HepG2 (cell line): ENCODE data around the gene INHBB. TPM values are rescaled to one million over a fixed set of nuclear protein-coding genes. Genes with fewer than 3 reads are reported as not detected.
"Not testable (repeated sequence)": the region's sequence is repeated elsewhere in the genome, so short reads cannot be mapped to it uniquely, and the experiment has no call there.

Experiments used
- ATAC-seq: fragments of 200-7000 bp; cut with Tn5 transposase; 3 replicates; pipeline ENCODE4 v1.9.1; 2020; ENCODE audit warnings: mild to moderate bottlenecking, moderate library complexity
- BruUV-seq: library from RNA; stranded (reverse); fragments of 400-500 nt; replicated peaks from 2 replicates; lab custom pipeline; 2021; lab: Mats Ljungman, UMichigan
- CTCF ChIA-PET: fragments of 300-600 bp; formaldehyde crosslinking; extraction: SDS; loops from one replicate; lab custom pipeline; 2021; ENCODE audit warnings: low total read pairs, inconsistent platforms, low intra/inter-chr PET ratio; lab: Yijun Ruan, JAX
- POLR2A ChIA-PET: fragments of 350-600 bp; sonication (Branson Sonifier 250); formaldehyde crosslinking; loops from one replicate; lab custom pipeline; 2020; ENCODE audit warnings: antibody characterized with exemption, inconsistent platforms; lab: Yijun Ruan, JAX
- DNase-seq: peaks from one replicate; pipeline ENCODE4 v3.0.0-alpha.2; 2015; ENCODE audit warnings: low spot score
- FAIRE-seq: peaks from 3 replicates; lab custom pipeline; 2011; peaks lifted over from hg19 to GRCh38; lab: Jason Lieb, UNC
- H2AFZ ChIP-seq: one replicate; pipeline ENCODE4 v1.6.1; 2011; ENCODE audit warnings: low read length, inconsistent platforms
- H3K27ac ChIP-seq: fragments of 300-600 bp; 3 replicates; pipeline ENCODE4 v1.8.0; 2011; ENCODE audit warnings: mixed run types, mild to moderate bottlenecking, mixed read lengths, low read length, inconsistent platforms; ENCODE audit not compliant: insufficient read depth; ENCODE audit errors: extremely low read length
- H3K27me3 ChIP-seq, 2 experiments: fragments of 200-600 bp in 1 of 2; 2 replicates in 1 of 2; 3 replicates in 1 of 2; pipeline versions ENCODE4 v1.6.0 to v1.8.0; 2011; ENCODE audit warnings: low read length in 2 of 2, mild to moderate bottlenecking in 2 of 2, moderate library complexity in 2 of 2, inconsistent platforms in 1 of 2; ENCODE audit not compliant: insufficient read depth in 2 of 2, control insufficient read depth in 1 of 2
- H3K36me3 ChIP-seq, 2 experiments: fragments of 200-600 bp in 1 of 2; replicated peaks in 1 of 2; 2 replicates in 1 of 2; 3 replicates in 1 of 2; pipeline versions ENCODE4 v1.5.1 to v1.8.0; 2011; ENCODE audit warnings: low read length in 2 of 2, inconsistent platforms in 1 of 2; ENCODE audit not compliant: insufficient read depth in 2 of 2, control insufficient read depth in 1 of 2
- H3K4me1 ChIP-seq: 2 replicates; pipeline ENCODE4 v1.5.1; 2012; ENCODE audit warnings: low read length, inconsistent platforms; ENCODE audit not compliant: insufficient read depth
- H3K4me2 ChIP-seq: 2 replicates; pipeline ENCODE4 v1.6.0; 2011; ENCODE audit warnings: low read depth, low read length, inconsistent platforms
- H3K4me3 ChIP-seq, 3 experiments: fragments of 200-600 bp in 1 of 3; sonication (generic), shearing (Covaris generic) in 1 of 3; replicated peaks in 1 of 3; 2 replicates each; pipeline ENCODE4 v1.5.1; 2011 to 2016; ENCODE audit warnings: low read length in 3 of 3, inconsistent platforms in 2 of 3, low read depth in 2 of 3, mild to moderate bottlenecking in 2 of 3, control low read depth in 1 of 3, mixed read lengths in 1 of 3; ENCODE audit not compliant: insufficient read depth in 1 of 3
- H3K79me2 ChIP-seq: one replicate; pipeline ENCODE4 v1.6.1; 2011; ENCODE audit warnings: low read length, inconsistent platforms; ENCODE audit not compliant: insufficient read depth
- H3K9ac ChIP-seq: 2 replicates; pipeline ENCODE4 v1.6.0; 2011; ENCODE audit warnings: mild to moderate bottlenecking, low read depth, low read length, inconsistent platforms; ENCODE audit not compliant: insufficient read depth
- H3K9me3 ChIP-seq: 2 replicates; pipeline ENCODE4 v1.5.1; 2012; ENCODE audit warnings: mild to moderate bottlenecking, low read length
- H4K20me1 ChIP-seq: 2 replicates; pipeline ENCODE4 v1.6.0; 2011; ENCODE audit warnings: inconsistent platforms, mild to moderate bottlenecking, low read length, moderate library complexity; ENCODE audit not compliant: insufficient read depth
- ETV6 ChIP-seq: sonication (generic); formaldehyde crosslinking; conservative IDR thresholded peaks from 2 replicates; pipeline ENCODE4 v1.4.0; 2020; ENCODE audit warnings: missing genetic modification reagents
- FIP1L1 ChIP-seq: fragments of 200-400 bp; formaldehyde crosslinking; IDR thresholded peaks from 2 replicates; pipeline ENCODE4 v1.6.1; 2018; ENCODE audit warnings: low read depth, mild to moderate bottlenecking, low read length, moderate library complexity, borderline replicate concordance; ENCODE audit not compliant: insufficient read depth
- FOXA1 ChIP-seq, 2 experiments: fragments of 450-650 bp in 1 of 2; sonication (generic) in 1 of 2; formaldehyde crosslinking in 1 of 2; IDR thresholded peaks; 2 replicates each; pipeline versions ENCODE4 v1.4.0 to v1.6.1; 2016 to 2020; ENCODE audit warnings: missing genetic modification reagents in 1 of 2
- FOXC1 ChIP-seq: sonication (generic); formaldehyde crosslinking; IDR thresholded peaks from 2 replicates; pipeline ENCODE4 v1.8.0; 2022; ENCODE audit warnings: mild to moderate bottlenecking, missing genetic modification reagents, borderline replicate concordance
- SIN3A ChIP-seq: IDR thresholded peaks from 2 replicates; pipeline ENCODE4 v1.6.1; 2011; ENCODE audit warnings: low read depth, mild to moderate bottlenecking, control low read depth, low read length, borderline replicate concordance
- ZNF441 ChIP-seq: sonication (generic); formaldehyde crosslinking; IDR thresholded peaks from 2 replicates; pipeline ENCODE4 v1.7.0; 2021; ENCODE audit warnings: missing genetic modification reagents, borderline replicate concordance
- ZNF766 ChIP-seq: sonication (generic); formaldehyde crosslinking; IDR thresholded peaks from 2 replicates; pipeline ENCODE4 v1.5.0; 2020; ENCODE audit warnings: missing genetic modification reagents, borderline replicate concordance
- WGBS: methylation state at CpG from one replicate; pipeline ENCODE4 v1.1.6; 2017; ENCODE audit warnings: low lambda C conversion rate; 5-methylcytosine and 5-hydroxymethylcytosine counted together
- in situ Hi-C: cut with HindIII; loops from 2 replicates; pipeline ENCODE4 v1.10.0; 2017; ENCODE audit warnings: low pct_unique_long_range_greater_than_20kb; ENCODE audit not compliant: extremely low pct_ligation_motif_present
- intact Hi-C: fragments of 100-400 bp; cut with micrococcal nuclease; formaldehyde crosslinking; loops from one replicate; pipeline ENCODE4 v1.10.0; 2022; ENCODE audit not compliant: unreplicated experiment
- polyA plus RNA-seq, 8 experiments: library from polyadenylated mRNA; depleted of rRNA in 3 of 8; stranded (reverse) in 7 of 8; unstranded in 1 of 8; fragments of >200 nt; fragmentation: Illumina TruSeq in 4 of 8; extraction: Trizol in 4 of 8; gene quantifications; 2 replicates each; pipeline versions ENCODE4 v1.2.1 to v1.2.3, GENCODE V29; 2011 to 2016; ENCODE audit warnings: low read depth in 4 of 8, missing spikeins in 1 of 8, mixed read lengths in 1 of 8; ENCODE audit not compliant: insufficient read depth in 1 of 8
- total RNA-seq, 5 experiments: library from RNA; depleted of rRNA; stranded (reverse); fragments of >200 nt; fragmentation: Illumina TruSeq; extraction: Trizol; gene quantifications; 2 replicates each; pipeline ENCODE4 v1.2.3, GENCODE V29; 2016; ENCODE audit warnings: low read depth in 1 of 5
- TF ChIP-seq, protein P1 (sequence below): sonication (generic); formaldehyde crosslinking; IDR thresholded peaks from 2 replicates; pipeline ENCODE4 v1.8.0; 2022; ENCODE audit warnings: mild to moderate bottlenecking, missing genetic modification reagents

Gene INHBB
- total and polyA plus RNA-seq, 2 of the 13 experiments (the other 11 are each of a cell fraction or from before 2014, with no cell fraction given) = 0.20 to 1.7 TPM

DNA sequence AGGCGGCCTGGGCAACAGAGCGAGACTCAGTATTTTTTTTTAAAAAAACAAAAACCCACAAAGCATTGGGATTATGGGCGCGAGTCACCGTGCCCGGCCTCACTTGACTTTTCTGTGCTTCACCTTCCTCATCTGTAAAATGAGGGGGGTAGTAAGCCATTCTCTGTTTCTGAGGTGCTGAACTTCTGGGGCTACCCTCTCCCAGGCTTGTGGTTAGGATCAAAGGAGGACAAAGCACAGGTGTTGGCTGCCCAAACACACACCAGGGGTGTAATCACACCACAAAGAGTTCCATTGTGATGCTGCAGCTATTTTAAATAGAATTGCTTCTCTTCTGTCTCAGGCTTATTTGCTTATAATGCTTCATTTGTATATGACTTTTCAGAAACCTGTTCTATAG is 35.8 kb upstream of the INHBB start (continued):
- TF ChIP-seq, protein P1, sequence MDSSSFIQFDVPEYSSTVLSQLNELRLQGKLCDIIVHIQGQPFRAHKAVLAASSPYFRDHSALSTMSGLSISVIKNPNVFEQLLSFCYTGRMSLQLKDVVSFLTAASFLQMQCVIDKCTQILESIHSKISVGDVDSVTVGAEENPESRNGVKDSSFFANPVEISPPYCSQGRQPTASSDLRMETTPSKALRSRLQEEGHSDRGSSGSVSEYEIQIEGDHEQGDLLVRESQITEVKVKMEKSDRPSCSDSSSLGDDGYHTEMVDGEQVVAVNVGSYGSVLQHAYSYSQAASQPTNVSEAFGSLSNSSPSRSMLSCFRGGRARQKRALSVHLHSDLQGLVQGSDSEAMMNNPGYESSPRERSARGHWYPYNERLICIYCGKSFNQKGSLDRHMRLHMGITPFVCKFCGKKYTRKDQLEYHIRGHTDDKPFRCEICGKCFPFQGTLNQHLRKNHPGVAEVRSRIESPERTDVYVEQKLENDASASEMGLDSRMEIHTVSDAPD (CRISPR knock-in tag) = no peak
- TF ChIP-seq FOXA1 (IDR thresholded peaks at IDR 0.05) (no peak), FOXA1 (CRISPR knock-in tag; IDR thresholded peaks at IDR 0.05) (no peak), ZNF766 (CRISPR knock-in tag) (no peak), FOXC1 (CRISPR knock-in tag) (no peak), ETV6 (no peak), SIN3A (no peak), FIP1L1 (no peak), ZNF441 (CRISPR knock-in tag) (no peak)

DNA sequence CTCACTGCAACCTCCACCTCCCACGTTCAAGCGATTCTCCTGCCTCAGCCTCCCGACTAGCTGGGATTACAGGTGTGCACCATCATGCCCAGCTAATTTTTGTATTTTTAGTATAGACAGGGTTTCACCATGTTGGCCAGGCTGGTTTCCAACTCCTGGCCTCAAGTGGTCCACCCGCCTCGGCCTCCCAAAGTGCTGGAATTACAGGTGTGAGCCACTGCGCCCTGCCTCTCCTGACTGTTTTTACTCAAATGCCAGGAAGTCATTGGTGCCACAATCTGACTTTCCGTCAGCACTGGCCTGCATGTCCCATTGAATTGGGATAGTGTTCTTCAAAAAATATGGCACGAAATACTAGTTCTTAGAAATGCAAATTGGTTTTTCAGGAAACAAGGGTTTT is 35.1 kb upstream of the INHBB start:
- H3K36me3 ChIP-seq, DNase-seq, H3K9ac ChIP-seq, H2AFZ ChIP-seq, H3K4me3 ChIP-seq, POLR2A ChIA-PET, H3K4me2 ChIP-seq, FAIRE-seq, H4K20me1 ChIP-seq, BruUV-seq, CTCF ChIA-PET, ATAC-seq, H3K79me2 ChIP-seq, H3K27ac ChIP-seq, H3K9me3 ChIP-seq: not testable (repeated sequence)
- Histone ChIP-seq H3K27me3 (peaks cover 12 to 25% of the 10 kb centered on the region in 2 experiments; a peak in 4 of 5 replicates), H3K4me1 (peaks cover 20% of the 10 kb centered on the region)
- in situ Hi-C loops (loop anchor here (10.0 kb wide), 1 partner anchor 106 kb away; no protein-coding TSS in a partner anchor), intact Hi-C loops (loop anchor here (5.0 to 10.0 kb wide), 2 partner anchors 199 to 364 kb away; no protein-coding TSS in a partner anchor)
- WGBS = 77% methylated on average over 8 of the region's 8 CpGs
